HCT116 (cell line): ENCODE measurements around the gene C1orf21.

Experiments
- CTCF ChIP-seq, 3 experiments: fragments of 200-600 bp in 1 of 3; sonication (generic) in 1 of 3; IDR thresholded peaks in 2 of 3; conservative IDR thresholded peaks in 1 of 3; 2 replicates each; pipeline ENCODE4 v1.5.1; 2012 to 2017; ENCODE audit warnings: low read depth in 2 of 3, low read length in 2 of 3, antibody characterized with exemption in 1 of 3, borderline replicate concordance in 1 of 3, control low read depth in 1 of 3, mild to moderate bottlenecking in 1 of 3, mixed read lengths in 1 of 3, mixed run types in 1 of 3, moderate library complexity in 1 of 3; ENCODE audit not compliant: insufficient read depth in 1 of 3
- EZH2 ChIP-seq: fragments of 200-600 bp; sonication (generic); IDR thresholded peaks from 2 replicates; pipeline ENCODE4 v1.6.1; 2017; ENCODE audit warnings: antibody characterized with exemption, mixed run types
- POLR2A ChIP-seq: IDR thresholded peaks from 2 replicates; pipeline ENCODE4 v1.7.0; 2011; ENCODE audit warnings: borderline replicate concordance; ENCODE audit not compliant: insufficient read depth, insufficient read length; ENCODE audit errors: extremely low read depth
- POLR2AphosphoS5 ChIP-seq: IDR thresholded peaks from 2 replicates; pipeline ENCODE4 v1.6.1; 2011; ENCODE audit warnings: mild to moderate bottlenecking, low read depth, low read length, moderate library complexity
- RAD21 ChIP-seq: IDR thresholded peaks from 2 replicates; pipeline ENCODE4 v1.6.1; 2012; ENCODE audit warnings: low read depth, mild to moderate bottlenecking
- SP1 ChIP-seq: IDR thresholded peaks from 2 replicates; pipeline ENCODE4 v1.6.1; 2012; ENCODE audit warnings: low read depth
- TCF7L2 ChIP-seq: IDR thresholded peaks from 2 replicates; pipeline ENCODE4 v1.7.0; 2011; ENCODE audit warnings: borderline replicate concordance, inconsistent platforms; ENCODE audit not compliant: insufficient read depth, insufficient read length; ENCODE audit errors: extremely low read depth
- ZNF274 ChIP-seq: fragments of 200-500 bp; sonication (Bioruptor generic); IDR thresholded peaks from 2 replicates; pipeline ENCODE4 v1.6.1; 2014; ENCODE audit warnings: mild to moderate bottlenecking, low read depth, low read length, inconsistent platforms

GRCh38 chr1:184422490-184423233 lies 35.8 kb downstream of the C1orf21 start:
- TF ChIP-seq CTCF (IDR thresholded peaks at IDR 0.05 in 2 of 3, conservative IDR thresholded peaks at IDR 0.05 in 1 of 3; ENCODE audit: borderline replicate concordance in 1 of 3, insufficient read depth in 1 of 3, low read depth in 2 of 3, low read length in 2 of 3) (no peak), POLR2AphosphoS5 (no peak), RAD21 (no peak), SP1 (no peak), POLR2A (no peak), ZNF274 (no peak), TCF7L2 (no peak), EZH2 (no peak)
